GM12878 (cell line): ENCODE results near the gene CEP170B. TPM values are rescaled to one million over a fixed set of nuclear protein-coding genes. Genes with fewer than 3 reads are reported as not detected.

Experiments
- EED ChIP-seq: sonication (generic); IDR thresholded peaks from 2 replicates; pipeline ENCODE4 v1.6.1; 2016; ENCODE audit warnings: antibody characterized with exemption, low read depth
- EZH2 ChIP-seq: IDR thresholded peaks from 2 replicates; pipeline ENCODE4 v1.6.1; 2012; ENCODE audit warnings: low read depth, mild to moderate bottlenecking, control low read depth, inconsistent platforms, low read length, borderline replicate concordance; ENCODE audit not compliant: control insufficient read depth
- IKZF2 ChIP-seq, 2 experiments: fragments of 450-650 bp; IDR thresholded peaks; 2 replicates each; pipeline ENCODE4 v1.6.1; 2017; ENCODE audit warnings: mild to moderate bottlenecking in 2 of 2, moderate library complexity in 2 of 2
- SIX5 ChIP-seq: IDR thresholded peaks from 2 replicates; pipeline ENCODE4 v1.6.1; 2011; ENCODE audit warnings: mild to moderate bottlenecking, low read depth, low read length, moderate library complexity; ENCODE audit not compliant: severe bottlenecking
- SUPT20H ChIP-seq: IDR thresholded peaks from 2 replicates; pipeline ENCODE4 v1.6.1; 2011; ENCODE audit warnings: low read depth, mild to moderate bottlenecking, low read length, moderate library complexity, borderline replicate concordance; ENCODE audit not compliant: control insufficient read depth
- TAF1 ChIP-seq: IDR thresholded peaks from 2 replicates; pipeline ENCODE4 v1.6.1; 2011; ENCODE audit warnings: mild to moderate bottlenecking, low read depth, low read length, borderline replicate concordance
- polyA plus RNA-seq, 11 experiments: library from polyadenylated mRNA; depleted of rRNA in 4 of 11; unstranded in 6 of 11; stranded (reverse) in 5 of 11; fragments of >200 nt; fragmentation: Nextera tagmentation in 4 of 11; fragmentation: Illumina TruSeq in 1 of 11; extraction: Ambion mirVana in 4 of 11; extraction: Trizol in 1 of 11; gene quantifications; 1 replicate in 1 of 11; 2 replicates in 10 of 11; pipeline versions ENCODE4 v1.2.1 to v1.2.3, GENCODE V29; 2011 to 2016; ENCODE audit warnings: inconsistent platforms in 2 of 11, missing spikeins in 2 of 11, low read depth in 1 of 11
- total RNA-seq, 4 experiments: library from RNA; depleted of rRNA in 3 of 4; stranded (reverse); fragments of >200 nt in 3 of 4; fragmentation: Illumina TruSeq in 1 of 4; extraction: Trizol in 1 of 4; gene quantifications; 2 replicates each; pipeline versions ENCODE4 v1.2.1 to v1.2.3, GENCODE V29; 2013 to 2021
- TF ChIP-seq, protein P1 (sequence below): fragments of 450-650 bp; IDR thresholded peaks from 2 replicates; pipeline ENCODE4 v1.6.1; 2017; ENCODE audit warnings: low read depth, mild to moderate bottlenecking, moderate library complexity
- TF ChIP-seq, protein P2 (sequence below): fragments of 450-650 bp; IDR thresholded peaks from 2 replicates; pipeline ENCODE4 v1.6.1; 2017; ENCODE audit warnings: mild to moderate bottlenecking, moderate library complexity
- TF ChIP-seq, protein P3 (sequence below): fragments of 450-650 bp; IDR thresholded peaks from 2 replicates; pipeline ENCODE4 v1.6.1; 2016; ENCODE audit warnings: mild to moderate bottlenecking, moderate library complexity, borderline replicate concordance
- TF ChIP-seq, protein P4 (sequence below): IDR thresholded peaks from 2 replicates; pipeline ENCODE4 v1.6.1; 2012; ENCODE audit warnings: low read length, inconsistent platforms
- TF ChIP-seq, protein P5 (sequence below): fragments of 450-650 bp; IDR thresholded peaks from 2 replicates; pipeline ENCODE4 v1.6.1; 2018; ENCODE audit warnings: borderline replicate concordance, mild to moderate bottlenecking; ENCODE audit not compliant: partially characterized antibody

Gene CEP170B
- total and polyA plus RNA-seq, 10 of the 15 experiments (the other 5 are each of a cell fraction or from before 2014, with no cell fraction given) = 0.01 to 0.44 (median 0.05) TPM; not detected in 4

DNA sequence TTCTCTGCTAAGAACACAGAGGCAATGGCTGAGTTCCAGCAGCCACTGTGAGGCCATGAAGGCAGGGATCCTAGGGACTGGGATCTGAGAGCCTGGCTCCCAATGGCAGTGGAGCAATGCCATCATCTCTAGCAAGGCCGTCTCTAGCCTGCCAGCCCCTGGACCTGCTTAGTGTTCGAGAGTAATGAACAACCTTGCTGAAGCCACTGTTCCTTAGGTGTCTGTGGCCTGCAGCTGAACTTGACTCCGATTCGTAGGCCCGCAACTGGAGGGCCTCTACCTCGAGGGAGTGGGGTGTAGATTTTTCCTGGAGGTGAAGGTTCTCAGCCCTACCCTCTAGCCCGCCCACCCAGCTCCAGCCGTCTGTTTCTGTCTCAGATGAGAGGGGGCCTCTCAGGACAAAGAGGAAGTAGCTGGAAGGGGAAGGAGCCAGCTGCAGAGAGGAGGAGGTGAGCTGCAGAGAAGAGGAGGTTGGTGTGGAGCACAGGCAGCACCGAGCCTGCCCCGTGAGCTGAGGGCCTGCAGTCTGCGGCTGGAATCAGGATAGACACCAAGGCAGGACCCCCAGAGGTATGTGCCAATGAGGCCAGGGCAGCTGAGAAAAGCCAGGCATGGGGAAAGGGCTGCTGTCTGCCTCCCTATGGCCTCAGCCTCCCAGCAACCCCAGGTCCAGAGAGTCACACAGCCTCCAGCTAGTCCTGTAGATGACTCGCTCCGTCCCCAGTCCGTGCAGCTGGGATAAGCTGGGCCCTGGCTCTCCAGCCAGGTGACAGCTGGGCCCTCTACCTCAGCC is 59.5 kb downstream of the CEP170B start, which contains the start of gene PLD4 (continued):
- TF ChIP-seq EZH2 = no peak
- TF ChIP-seq, protein P1, sequence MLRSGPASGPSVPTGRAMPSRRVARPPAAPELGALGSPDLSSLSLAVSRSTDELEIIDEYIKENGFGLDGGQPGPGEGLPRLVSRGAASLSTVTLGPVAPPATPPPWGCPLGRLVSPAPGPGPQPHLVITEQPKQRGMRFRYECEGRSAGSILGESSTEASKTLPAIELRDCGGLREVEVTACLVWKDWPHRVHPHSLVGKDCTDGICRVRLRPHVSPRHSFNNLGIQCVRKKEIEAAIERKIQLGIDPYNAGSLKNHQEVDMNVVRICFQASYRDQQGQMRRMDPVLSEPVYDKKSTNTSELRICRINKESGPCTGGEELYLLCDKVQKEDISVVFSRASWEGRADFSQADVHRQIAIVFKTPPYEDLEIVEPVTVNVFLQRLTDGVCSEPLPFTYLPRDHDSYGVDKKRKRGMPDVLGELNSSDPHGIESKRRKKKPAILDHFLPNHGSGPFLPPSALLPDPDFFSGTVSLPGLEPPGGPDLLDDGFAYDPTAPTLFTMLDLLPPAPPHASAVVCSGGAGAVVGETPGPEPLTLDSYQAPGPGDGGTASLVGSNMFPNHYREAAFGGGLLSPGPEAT = no peak
- TF ChIP-seq SUPT20H = no peak
- TF ChIP-seq EED = peak; percentile 58; the same call in 1 of the 2 replicates
- TF ChIP-seq, protein P2, sequence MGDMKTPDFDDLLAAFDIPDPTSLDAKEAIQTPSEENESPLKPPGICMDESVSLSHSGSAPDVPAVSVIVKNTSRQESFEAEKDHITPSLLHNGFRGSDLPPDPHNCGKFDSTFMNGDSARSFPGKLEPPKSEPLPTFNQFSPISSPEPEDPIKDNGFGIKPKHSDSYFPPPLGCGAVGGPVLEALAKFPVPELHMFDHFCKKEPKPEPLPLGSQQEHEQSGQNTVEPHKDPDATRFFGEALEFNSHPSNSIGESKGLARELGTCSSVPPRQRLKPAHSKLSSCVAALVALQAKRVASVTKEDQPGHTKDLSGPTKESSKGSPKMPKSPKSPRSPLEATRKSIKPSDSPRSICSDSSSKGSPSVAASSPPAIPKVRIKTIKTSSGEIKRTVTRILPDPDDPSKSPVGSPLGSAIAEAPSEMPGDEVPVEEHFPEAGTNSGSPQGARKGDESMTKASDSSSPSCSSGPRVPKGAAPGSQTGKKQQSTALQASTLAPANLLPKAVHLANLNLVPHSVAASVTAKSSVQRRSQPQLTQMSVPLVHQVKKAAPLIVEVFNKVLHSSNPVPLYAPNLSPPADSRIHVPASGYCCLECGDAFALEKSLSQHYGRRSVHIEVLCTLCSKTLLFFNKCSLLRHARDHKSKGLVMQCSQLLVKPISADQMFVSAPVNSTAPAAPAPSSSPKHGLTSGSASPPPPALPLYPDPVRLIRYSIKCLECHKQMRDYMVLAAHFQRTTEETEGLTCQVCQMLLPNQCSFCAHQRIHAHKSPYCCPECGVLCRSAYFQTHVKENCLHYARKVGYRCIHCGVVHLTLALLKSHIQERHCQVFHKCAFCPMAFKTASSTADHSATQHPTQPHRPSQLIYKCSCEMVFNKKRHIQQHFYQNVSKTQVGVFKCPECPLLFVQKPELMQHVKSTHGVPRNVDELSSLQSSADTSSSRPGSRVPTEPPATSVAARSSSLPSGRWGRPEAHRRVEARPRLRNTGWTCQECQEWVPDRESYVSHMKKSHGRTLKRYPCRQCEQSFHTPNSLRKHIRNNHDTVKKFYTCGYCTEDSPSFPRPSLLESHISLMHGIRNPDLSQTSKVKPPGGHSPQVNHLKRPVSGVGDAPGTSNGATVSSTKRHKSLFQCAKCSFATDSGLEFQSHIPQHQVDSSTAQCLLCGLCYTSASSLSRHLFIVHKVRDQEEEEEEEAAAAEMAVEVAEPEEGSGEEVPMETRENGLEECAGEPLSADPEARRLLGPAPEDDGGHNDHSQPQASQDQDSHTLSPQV = no peak
- TF ChIP-seq, protein P3, sequence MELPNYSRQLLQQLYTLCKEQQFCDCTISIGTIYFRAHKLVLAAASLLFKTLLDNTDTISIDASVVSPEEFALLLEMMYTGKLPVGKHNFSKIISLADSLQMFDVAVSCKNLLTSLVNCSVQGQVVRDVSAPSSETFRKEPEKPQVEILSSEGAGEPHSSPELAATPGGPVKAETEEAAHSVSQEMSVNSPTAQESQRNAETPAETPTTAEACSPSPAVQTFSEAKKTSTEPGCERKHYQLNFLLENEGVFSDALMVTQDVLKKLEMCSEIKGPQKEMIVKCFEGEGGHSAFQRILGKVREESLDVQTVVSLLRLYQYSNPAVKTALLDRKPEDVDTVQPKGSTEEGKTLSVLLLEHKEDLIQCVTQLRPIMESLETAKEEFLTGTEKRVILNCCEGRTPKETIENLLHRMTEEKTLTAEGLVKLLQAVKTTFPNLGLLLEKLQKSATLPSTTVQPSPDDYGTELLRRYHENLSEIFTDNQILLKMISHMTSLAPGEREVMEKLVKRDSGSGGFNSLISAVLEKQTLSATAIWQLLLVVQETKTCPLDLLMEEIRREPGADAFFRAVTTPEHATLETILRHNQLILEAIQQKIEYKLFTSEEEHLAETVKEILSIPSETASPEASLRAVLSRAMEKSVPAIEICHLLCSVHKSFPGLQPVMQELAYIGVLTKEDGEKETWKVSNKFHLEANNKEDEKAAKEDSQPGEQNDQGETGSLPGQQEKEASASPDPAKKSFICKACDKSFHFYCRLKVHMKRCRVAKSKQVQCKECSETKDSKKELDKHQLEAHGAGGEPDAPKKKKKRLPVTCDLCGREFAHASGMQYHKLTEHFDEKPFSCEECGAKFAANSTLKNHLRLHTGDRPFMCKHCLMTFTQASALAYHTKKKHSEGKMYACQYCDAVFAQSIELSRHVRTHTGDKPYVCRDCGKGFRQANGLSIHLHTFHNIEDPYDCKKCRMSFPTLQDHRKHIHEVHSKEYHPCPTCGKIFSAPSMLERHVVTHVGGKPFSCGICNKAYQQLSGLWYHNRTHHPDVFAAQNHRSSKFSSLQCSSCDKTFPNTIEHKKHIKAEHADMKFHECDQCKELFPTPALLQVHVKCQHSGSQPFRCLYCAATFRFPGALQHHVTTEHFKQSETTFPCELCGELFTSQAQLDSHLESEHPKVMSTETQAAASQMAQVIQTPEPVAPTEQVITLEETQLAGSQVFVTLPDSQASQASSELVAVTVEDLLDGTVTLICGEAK = no peak
- no peak for TF ChIP-seq SIX5
- TF ChIP-seq, protein P4, sequence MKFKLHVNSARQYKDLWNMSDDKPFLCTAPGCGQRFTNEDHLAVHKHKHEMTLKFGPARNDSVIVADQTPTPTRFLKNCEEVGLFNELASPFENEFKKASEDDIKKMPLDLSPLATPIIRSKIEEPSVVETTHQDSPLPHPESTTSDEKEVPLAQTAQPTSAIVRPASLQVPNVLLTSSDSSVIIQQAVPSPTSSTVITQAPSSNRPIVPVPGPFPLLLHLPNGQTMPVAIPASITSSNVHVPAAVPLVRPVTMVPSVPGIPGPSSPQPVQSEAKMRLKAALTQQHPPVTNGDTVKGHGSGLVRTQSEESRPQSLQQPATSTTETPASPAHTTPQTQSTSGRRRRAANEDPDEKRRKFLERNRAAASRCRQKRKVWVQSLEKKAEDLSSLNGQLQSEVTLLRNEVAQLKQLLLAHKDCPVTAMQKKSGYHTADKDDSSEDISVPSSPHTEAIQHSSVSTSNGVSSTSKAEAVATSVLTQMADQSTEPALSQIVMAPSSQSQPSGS = no peak
- TF ChIP-seq IKZF2 (IDR thresholded peaks at IDR 0.05) = 0 out of 4 replicates have a peak, but pooled peaks of 1 of the 2 experiments have one; percentile 21
- TF ChIP-seq, protein P5, sequence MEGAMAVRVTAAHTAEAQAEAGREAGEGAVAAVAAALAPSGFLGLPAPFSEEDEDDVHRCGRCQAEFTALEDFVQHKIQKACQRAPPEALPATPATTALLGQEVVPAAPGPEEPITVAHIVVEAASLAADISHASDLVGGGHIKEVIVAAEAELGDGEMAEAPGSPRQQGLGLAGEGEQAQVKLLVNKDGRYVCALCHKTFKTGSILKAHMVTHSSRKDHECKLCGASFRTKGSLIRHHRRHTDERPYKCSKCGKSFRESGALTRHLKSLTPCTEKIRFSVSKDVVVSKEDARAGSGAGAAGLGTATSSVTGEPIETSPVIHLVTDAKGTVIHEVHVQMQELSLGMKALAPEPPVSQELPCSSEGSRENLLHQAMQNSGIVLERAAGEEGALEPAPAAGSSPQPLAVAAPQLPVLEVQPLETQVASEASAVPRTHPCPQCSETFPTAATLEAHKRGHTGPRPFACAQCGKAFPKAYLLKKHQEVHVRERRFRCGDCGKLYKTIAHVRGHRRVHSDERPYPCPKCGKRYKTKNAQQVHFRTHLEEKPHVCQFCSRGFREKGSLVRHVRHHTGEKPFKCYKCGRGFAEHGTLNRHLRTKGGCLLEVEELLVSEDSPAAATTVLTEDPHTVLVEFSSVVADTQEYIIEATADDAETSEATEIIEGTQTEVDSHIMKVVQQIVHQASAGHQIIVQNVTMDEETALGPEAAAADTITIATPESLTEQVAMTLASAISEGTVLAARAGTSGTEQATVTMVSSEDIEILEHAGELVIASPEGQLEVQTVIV = no peak
- no peak for TF ChIP-seq TAF1
